A673 (cell line): Measurements from ENCODE around the gene NINJ1.

Experiments
- EZH2 ChIP-seq: fragments of 200-600 bp; sonication (generic); IDR thresholded peaks from 2 replicates; pipeline ENCODE4 v1.6.1; 2017; ENCODE audit warnings: borderline replicate concordance, low read depth, mild to moderate bottlenecking, mixed read lengths, antibody characterized with exemption, low read length; ENCODE audit not compliant: poor library complexity, severe bottlenecking
- TF ChIP-seq, protein P1 (sequence below): fragments of 300-800, 200-600 bp; sonication (generic); conservative IDR thresholded peaks from 2 replicates; pipeline ENCODE4 v1.5.1; 2017; ENCODE audit warnings: low read depth, mild to moderate bottlenecking, antibody characterized with exemption, low read length, moderate library complexity, mixed read lengths

DNA sequence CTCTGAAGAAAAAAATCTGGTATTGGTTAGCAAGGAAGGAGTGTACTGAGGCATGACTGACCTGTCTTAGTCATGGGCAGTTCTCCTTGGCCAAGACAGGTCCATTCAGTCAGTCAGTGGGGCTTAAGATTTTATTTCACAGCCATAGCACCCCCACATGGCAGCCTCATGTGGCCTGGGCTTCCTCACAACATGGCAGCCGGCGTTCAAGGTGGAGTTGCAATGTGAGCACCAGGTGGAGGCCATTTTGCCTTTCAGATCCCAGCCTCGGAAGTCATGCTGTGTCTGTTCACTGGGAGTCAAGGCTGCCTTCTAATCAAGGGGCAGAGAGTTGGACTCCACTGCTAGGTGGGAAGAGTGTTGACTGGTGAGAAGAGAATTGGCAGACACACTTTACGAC, 48.4 kb downstream of the NINJ1 start:
- no peak for TF ChIP-seq EZH2
- TF ChIP-seq, protein P1, sequence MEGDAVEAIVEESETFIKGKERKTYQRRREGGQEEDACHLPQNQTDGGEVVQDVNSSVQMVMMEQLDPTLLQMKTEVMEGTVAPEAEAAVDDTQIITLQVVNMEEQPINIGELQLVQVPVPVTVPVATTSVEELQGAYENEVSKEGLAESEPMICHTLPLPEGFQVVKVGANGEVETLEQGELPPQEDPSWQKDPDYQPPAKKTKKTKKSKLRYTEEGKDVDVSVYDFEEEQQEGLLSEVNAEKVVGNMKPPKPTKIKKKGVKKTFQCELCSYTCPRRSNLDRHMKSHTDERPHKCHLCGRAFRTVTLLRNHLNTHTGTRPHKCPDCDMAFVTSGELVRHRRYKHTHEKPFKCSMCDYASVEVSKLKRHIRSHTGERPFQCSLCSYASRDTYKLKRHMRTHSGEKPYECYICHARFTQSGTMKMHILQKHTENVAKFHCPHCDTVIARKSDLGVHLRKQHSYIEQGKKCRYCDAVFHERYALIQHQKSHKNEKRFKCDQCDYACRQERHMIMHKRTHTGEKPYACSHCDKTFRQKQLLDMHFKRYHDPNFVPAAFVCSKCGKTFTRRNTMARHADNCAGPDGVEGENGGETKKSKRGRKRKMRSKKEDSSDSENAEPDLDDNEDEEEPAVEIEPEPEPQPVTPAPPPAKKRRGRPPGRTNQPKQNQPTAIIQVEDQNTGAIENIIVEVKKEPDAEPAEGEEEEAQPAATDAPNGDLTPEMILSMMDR = no peak
